Keratinocyte (primary cell): Measurements from ENCODE around the gene NANOS1. TPM values are rescaled to one million over a fixed set of nuclear protein-coding genes. Genes with fewer than 3 reads are reported as not detected.

Experiments
- DNase-seq: peaks from one replicate; pipeline ENCODE4 v3.0.0-alpha.2; 2011; ENCODE audit warnings: low read depth, missing footprints, low spot score
- FAIRE-seq: peaks from 2 replicates; lab custom pipeline; 2011; peaks lifted over from hg19 to GRCh38; lab: Jason Lieb, UNC
- H2AFZ ChIP-seq: 2 replicates; pipeline ENCODE4 v1.6.0; 2012; ENCODE audit warnings: low read length, control low read depth, inconsistent platforms; ENCODE audit not compliant: control insufficient read depth
- H3K27ac ChIP-seq: 2 replicates; pipeline ENCODE4 v1.5.1; 2011; ENCODE audit warnings: low read length; ENCODE audit not compliant: control insufficient read depth, insufficient read depth
- H3K27me3 ChIP-seq: 3 replicates; pipeline ENCODE4 v1.6.0; 2011; ENCODE audit warnings: low read length; ENCODE audit not compliant: control insufficient read depth, insufficient read depth; ENCODE audit errors: extremely low read depth
- H3K36me3 ChIP-seq, 2 experiments: 2 replicates in 1 of 2; 3 replicates in 1 of 2; pipeline ENCODE4 v1.5.1; 2011; ENCODE audit warnings: low read length in 2 of 2, mild to moderate bottlenecking in 1 of 2; ENCODE audit not compliant: control insufficient read depth in 2 of 2, insufficient read depth in 2 of 2; ENCODE audit errors: extremely low read depth in 1 of 2
- H3K4me1 ChIP-seq: 3 replicates; pipeline ENCODE4 v1.5.1; 2011; ENCODE audit warnings: low read length; ENCODE audit not compliant: control insufficient read depth, insufficient read depth; ENCODE audit errors: extremely low read depth
- H3K4me2 ChIP-seq: 3 replicates; pipeline ENCODE4 v1.6.0; 2011; ENCODE audit warnings: low read depth, low read length; ENCODE audit not compliant: control insufficient read depth, insufficient read depth; ENCODE audit errors: extremely low read depth
- H3K4me3 ChIP-seq, 3 experiments: fragments of 200-600 bp in 1 of 3; sonication (generic) in 1 of 3; 2 replicates in 2 of 3; 3 replicates in 1 of 3; pipeline ENCODE4 v1.5.1; 2011 to 2016; ENCODE audit warnings: low read length in 3 of 3, mild to moderate bottlenecking in 3 of 3, control low read depth in 2 of 3, inconsistent platforms in 1 of 3, low read depth in 1 of 3, mixed read lengths in 1 of 3, mixed run types in 1 of 3, moderate library complexity in 1 of 3; ENCODE audit not compliant: control insufficient read depth in 2 of 3, insufficient read depth in 2 of 3; ENCODE audit errors: extremely low read depth in 1 of 3
- H3K79me2 ChIP-seq: 2 replicates; pipeline ENCODE4 v1.6.0; 2012; ENCODE audit warnings: low read length; ENCODE audit not compliant: control insufficient read depth, insufficient read depth
- H3K9ac ChIP-seq: 3 replicates; pipeline ENCODE4 v1.6.0; 2011; ENCODE audit warnings: low read length; ENCODE audit not compliant: control insufficient read depth, insufficient read depth; ENCODE audit errors: extremely low read depth
- H3K9me1 ChIP-seq: 3 replicates; pipeline ENCODE4 v1.6.0; 2011; ENCODE audit warnings: low read length; ENCODE audit not compliant: control insufficient read depth, insufficient read depth; ENCODE audit errors: extremely low read depth
- H3K9me3 ChIP-seq: 2 replicates; pipeline ENCODE4 v1.5.1; 2012; ENCODE audit warnings: low read depth, low read length; ENCODE audit not compliant: control insufficient read depth
- H4K20me1 ChIP-seq: 3 replicates; pipeline ENCODE4 v1.6.0; 2011; ENCODE audit warnings: low read length; ENCODE audit not compliant: control insufficient read depth, insufficient read depth; ENCODE audit errors: extremely low read depth
- EZH2 ChIP-seq: IDR thresholded peaks from one replicate; pipeline ENCODE4 v1.6.1; 2012; ENCODE audit warnings: inconsistent platforms, mild to moderate bottlenecking, low read length, moderate library complexity
- dilution Hi-C: fragments of 300-500 bp; cut with MboI; formaldehyde crosslinking; loops from one replicate; pipeline ENCODE4 v1.7.0; 2020; ENCODE audit warnings: low sequenced_read_pairs; ENCODE audit not compliant: extremely low pct_ligation_motif_present
- polyA plus RNA-seq, 5 experiments: library from polyadenylated mRNA; depleted of rRNA in 3 of 5; stranded (reverse) in 3 of 5; stranded (forward) in 1 of 5; unstranded in 1 of 5; fragments of >200 nt; gene quantifications; 1 replicate in 1 of 5; 2 replicates in 3 of 5; 3 replicates in 1 of 5; pipeline versions ENCODE4 v1.2.1 to v1.2.3, GENCODE V29; 2011 to 2012; ENCODE audit warnings: missing spikeins in 2 of 5, low read depth in 1 of 5, low replicate concordance in 1 of 5
- TF ChIP-seq, protein P1 (sequence below), 3 experiments: IDR thresholded peaks in 1 of 3; conservative IDR thresholded peaks in 1 of 3; optimal IDR thresholded peaks in 1 of 3; 2 replicates in 2 of 3; 3 replicates in 1 of 3; pipeline versions ENCODE3 to v1.5.1; 2011; ENCODE audit warnings: low read length in 3 of 3, mild to moderate bottlenecking in 3 of 3, moderate library complexity in 2 of 3, control low read depth in 1 of 3, inconsistent platforms in 1 of 3; ENCODE audit not compliant: insufficient read depth in 2 of 3; ENCODE audit errors: extremely low read depth in 1 of 3

The NANOS1 gene
- polyA plus RNA-seq, 1 donor (not counting 4 experiments of a cell fraction or from before 2014, with no cell fraction given) = 2.1 TPM

DNA sequence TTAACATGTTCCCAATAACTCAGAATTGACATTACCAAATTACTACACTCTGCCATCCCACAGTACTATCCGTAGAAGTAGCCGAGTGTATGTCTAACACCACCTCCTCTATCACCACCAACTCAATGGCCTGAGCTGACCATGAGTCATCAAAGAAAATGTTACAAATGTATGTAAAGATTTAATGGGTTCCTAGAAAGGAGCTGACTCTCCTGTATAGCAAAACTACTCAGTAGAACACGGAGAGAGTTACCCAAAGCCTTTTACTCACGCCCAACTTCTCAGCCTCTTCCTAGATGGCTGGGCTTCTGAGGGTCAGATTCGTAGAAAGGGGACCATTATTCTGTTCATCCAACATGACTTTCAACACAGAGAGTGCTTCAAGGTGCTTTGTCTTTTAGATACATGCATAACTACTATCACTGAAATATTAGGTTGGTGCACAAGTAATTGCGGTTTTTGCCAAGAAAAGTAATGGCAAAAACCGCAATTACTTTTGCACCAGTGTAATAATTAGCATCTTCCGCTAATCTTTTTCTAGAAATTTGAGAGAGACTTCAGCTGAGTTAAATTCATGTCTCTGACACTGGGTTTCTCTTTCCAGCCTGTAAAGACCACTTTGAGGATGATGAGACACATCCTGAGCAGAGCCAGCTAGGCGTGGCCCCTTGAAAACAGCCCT lies 24.0 kb upstream of the NANOS1 start:
- Histone ChIP-seq H3K36me3 (no peaks in the 10 kb centered on the region), H2AFZ (no peak overlapping the region), H3K27me3 (no peaks in the 10 kb centered on the region), H3K9ac (no peak overlapping the region), H3K9me1 (peaks cover 3% of the 10 kb centered on the region), H3K4me2 (no peak overlapping the region), H3K27ac (no peak overlapping the region), H3K4me1 (peaks cover 23% of the 10 kb centered on the region), H3K9me3 (no peaks in the 10 kb centered on the region), H3K79me2 (no peaks in the 10 kb centered on the region), H3K4me3 (no peak overlapping the region), H4K20me1 (no peaks in the 10 kb centered on the region)
- no peak for TF ChIP-seq EZH2
- TF ChIP-seq, protein P1, sequence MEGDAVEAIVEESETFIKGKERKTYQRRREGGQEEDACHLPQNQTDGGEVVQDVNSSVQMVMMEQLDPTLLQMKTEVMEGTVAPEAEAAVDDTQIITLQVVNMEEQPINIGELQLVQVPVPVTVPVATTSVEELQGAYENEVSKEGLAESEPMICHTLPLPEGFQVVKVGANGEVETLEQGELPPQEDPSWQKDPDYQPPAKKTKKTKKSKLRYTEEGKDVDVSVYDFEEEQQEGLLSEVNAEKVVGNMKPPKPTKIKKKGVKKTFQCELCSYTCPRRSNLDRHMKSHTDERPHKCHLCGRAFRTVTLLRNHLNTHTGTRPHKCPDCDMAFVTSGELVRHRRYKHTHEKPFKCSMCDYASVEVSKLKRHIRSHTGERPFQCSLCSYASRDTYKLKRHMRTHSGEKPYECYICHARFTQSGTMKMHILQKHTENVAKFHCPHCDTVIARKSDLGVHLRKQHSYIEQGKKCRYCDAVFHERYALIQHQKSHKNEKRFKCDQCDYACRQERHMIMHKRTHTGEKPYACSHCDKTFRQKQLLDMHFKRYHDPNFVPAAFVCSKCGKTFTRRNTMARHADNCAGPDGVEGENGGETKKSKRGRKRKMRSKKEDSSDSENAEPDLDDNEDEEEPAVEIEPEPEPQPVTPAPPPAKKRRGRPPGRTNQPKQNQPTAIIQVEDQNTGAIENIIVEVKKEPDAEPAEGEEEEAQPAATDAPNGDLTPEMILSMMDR (optimal IDR thresholded peaks at IDR 0.05 in 1 of 3, IDR thresholded peaks at IDR 0.05 in 1 of 3, conservative IDR thresholded peaks at IDR 0.05 in 1 of 3; ENCODE audit: extremely low read depth in 1 of 3, insufficient read depth in 2 of 3, low read length in 3 of 3) = no peak
- FAIRE-seq = peak; percentile 13
- dilution Hi-C loops = loop anchor here (25.0 kb wide), 1 partner anchor 293 kb away; no protein-coding TSS in a partner anchor
- DNase-seq = no peak

DNA sequence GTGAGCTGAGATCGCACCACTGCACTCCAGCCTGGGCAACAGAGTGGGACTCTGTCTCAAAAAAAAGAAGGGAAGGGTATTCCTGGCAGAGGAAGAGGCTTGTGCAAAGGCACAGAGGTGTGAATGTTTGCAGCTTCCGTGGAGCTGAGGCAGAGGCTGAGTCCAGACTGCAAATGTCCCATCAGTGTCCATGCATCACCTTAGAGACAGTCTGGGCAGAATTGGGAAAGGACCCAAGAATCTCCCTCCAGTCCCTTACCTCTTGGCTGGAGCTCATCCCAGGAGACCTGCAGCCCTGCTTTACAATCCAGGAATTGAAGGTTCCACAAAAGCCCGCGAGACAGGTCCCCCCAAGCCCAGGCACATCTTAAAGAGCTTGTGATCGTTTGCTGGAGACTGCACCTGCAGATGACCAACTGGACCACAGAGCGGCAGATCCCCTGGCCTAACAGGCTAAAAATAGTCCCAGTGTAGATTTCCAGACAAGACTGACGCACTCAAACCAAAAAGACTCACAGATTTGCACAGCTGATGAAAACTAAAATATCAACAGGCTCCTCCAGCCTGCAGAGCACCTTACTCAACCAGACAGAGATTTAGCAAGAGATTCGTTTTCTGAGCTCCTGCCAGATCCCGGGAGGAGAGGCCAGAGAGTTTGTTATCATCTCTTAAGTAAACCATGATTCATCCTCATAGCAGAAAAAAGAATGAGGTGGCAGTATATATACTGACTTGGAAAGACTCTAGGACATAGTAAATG lies 22.9 kb upstream of the NANOS1 start:
- dilution Hi-C loops = loop anchor here (25.0 kb wide), 1 partner anchor 294 kb away; no protein-coding TSS in a partner anchor

More for the DNA sequence above, 22.9 kb upstream of the NANOS1 start:
- Histone ChIP-seq H4K20me1 (no peaks in the 10 kb centered on the region), H3K4me1 (peaks cover 23% of the 10 kb centered on the region), H3K4me3 (no peak overlapping the region), H3K4me2 (no peak overlapping the region), H3K27ac (no peak overlapping the region), H3K27me3 (no peaks in the 10 kb centered on the region), H2AFZ (no peak overlapping the region), H3K36me3 (no peaks in the 10 kb centered on the region), H3K9ac (no peak overlapping the region), H3K9me1 (peaks cover 3% of the 10 kb centered on the region), H3K9me3 (no peaks in the 10 kb centered on the region), H3K79me2 (no peaks in the 10 kb centered on the region)
- FAIRE-seq (peak; percentile 85), DNase-seq (no peak)
- TF ChIP-seq, protein P1 (optimal IDR thresholded peaks at IDR 0.05 in 1 of 3, IDR thresholded peaks at IDR 0.05 in 1 of 3, conservative IDR thresholded peaks at IDR 0.05 in 1 of 3; ENCODE audit: extremely low read depth in 1 of 3, insufficient read depth in 2 of 3, low read length in 3 of 3) = no peak
- TF ChIP-seq EZH2 = no peak
